PC-9 (cell line): ENCODE results near the gene PECR. TPM values are rescaled to one million over a fixed set of nuclear protein-coding genes. Genes with fewer than 3 reads are reported as not detected.

ENCODE experiments used
- BruUV-seq: library from RNA; stranded (reverse); fragments of 400-500 nt; replicated peaks from 2 replicates; lab custom pipeline; 2021; lab: Mats Ljungman, UMichigan
- CTCF ChIA-PET: fragments of 300-600 bp; sonication (Branson Sonifier 250); formaldehyde crosslinking; loops from one replicate; lab custom pipeline; 2022; ENCODE audit warnings: antibody characterized with exemption; lab: Charles Lee
- POLR2A ChIA-PET: fragments of 300-600 bp; sonication (Branson Sonifier 250); formaldehyde crosslinking; loops from one replicate; lab custom pipeline; 2022; ENCODE audit warnings: antibody characterized with exemption; ENCODE audit not compliant: unreplicated experiment; lab: Charles Lee
- DNase-seq, 2 experiments: peaks; one replicate each; pipeline versions ENCODE4 v3.0.0 to v3.0.0-alpha.2; 2015 to 2022; ENCODE audit warnings: mixed read lengths in 1 of 2
- H2AFZ ChIP-seq: fragments of 200-600 bp; sonication (generic); 2 replicates; pipeline ENCODE4 v1.8.1; 2017; ENCODE audit warnings: antibody characterized with exemption
- H3F3A ChIP-seq: fragments of 200-600 bp; sonication (generic); 2 replicates; pipeline ENCODE4 v1.8.1; 2017; ENCODE audit warnings: antibody characterized with exemption, mild to moderate bottlenecking, low read depth; ENCODE audit not compliant: insufficient read depth
- H3K27ac ChIP-seq: fragments of 200-600 bp; sonication (generic); 2 replicates; pipeline ENCODE4 v1.6.1; 2016; ENCODE audit warnings: mixed run types
- H3K27me3 ChIP-seq: fragments of 200-600 bp; sonication (generic); 2 replicates; pipeline ENCODE4 v1.6.1; 2016; ENCODE audit warnings: low read depth, mixed run types; ENCODE audit not compliant: insufficient read depth
- H3K36me3 ChIP-seq: fragments of 200-600 bp; sonication (generic); 2 replicates; pipeline ENCODE4 v1.6.1; 2016; ENCODE audit warnings: low read depth, mixed run types
- H3K4me1 ChIP-seq: fragments of 200-600 bp; sonication (generic); replicated peaks from 2 replicates; pipeline ENCODE4 v1.6.1; 2016; ENCODE audit warnings: mixed run types; ENCODE audit not compliant: insufficient read depth
- H3K4me2 ChIP-seq: fragments of 200-600 bp; sonication (generic); 2 replicates; pipeline ENCODE4 v1.6.1; 2017; ENCODE audit warnings: mixed run types
- H3K4me3 ChIP-seq: fragments of 200-600 bp; sonication (generic); 2 replicates; pipeline ENCODE4 v1.6.1; 2016; ENCODE audit warnings: mixed run types
- H3K79me2 ChIP-seq: fragments of 200-600 bp; sonication (generic); 2 replicates; pipeline ENCODE4 v1.6.1; 2017; ENCODE audit warnings: low read depth, mixed run types
- H3K9me2 ChIP-seq: fragments of 200-600 bp; sonication (generic); 2 replicates; pipeline ENCODE4 v1.8.1; 2017; ENCODE audit warnings: mild to moderate bottlenecking; ENCODE audit not compliant: insufficient read depth
- H3K9me3 ChIP-seq: fragments of 200-600 bp; sonication (generic); 2 replicates; pipeline ENCODE4 v1.8.1; 2016; ENCODE audit warnings: low read depth; ENCODE audit not compliant: insufficient read depth
- H4K20me1 ChIP-seq: fragments of 200-600 bp; sonication (generic); 2 replicates; pipeline ENCODE4 v1.8.1; 2017; ENCODE audit not compliant: insufficient read depth
- CTCF ChIP-seq: fragments of 200-600 bp; sonication (generic); conservative IDR thresholded peaks from 2 replicates; pipeline ENCODE4 v1.6.1; 2017; ENCODE audit warnings: mixed run types, antibody characterized with exemption, mild to moderate bottlenecking, moderate library complexity
- EZH2 ChIP-seq: fragments of 200-600 bp; sonication (generic); IDR thresholded peaks from 2 replicates; pipeline ENCODE4 v1.8.0; 2017; ENCODE audit warnings: antibody characterized with exemption, low read depth
- intact Hi-C: fragments of 100-400 bp; cut with micrococcal nuclease; formaldehyde crosslinking; loops from one replicate; pipeline ENCODE4 v1.10.0; 2022; ENCODE audit not compliant: unreplicated experiment
- total RNA-seq: library from RNA; stranded (reverse); gene quantifications from 2 replicates; pipeline ENCODE4 v1.2.3, GENCODE V29; 2021

PECR gene
- total RNA-seq, 1 experiment from 2014 or later = 10.8 TPM

DNA sequence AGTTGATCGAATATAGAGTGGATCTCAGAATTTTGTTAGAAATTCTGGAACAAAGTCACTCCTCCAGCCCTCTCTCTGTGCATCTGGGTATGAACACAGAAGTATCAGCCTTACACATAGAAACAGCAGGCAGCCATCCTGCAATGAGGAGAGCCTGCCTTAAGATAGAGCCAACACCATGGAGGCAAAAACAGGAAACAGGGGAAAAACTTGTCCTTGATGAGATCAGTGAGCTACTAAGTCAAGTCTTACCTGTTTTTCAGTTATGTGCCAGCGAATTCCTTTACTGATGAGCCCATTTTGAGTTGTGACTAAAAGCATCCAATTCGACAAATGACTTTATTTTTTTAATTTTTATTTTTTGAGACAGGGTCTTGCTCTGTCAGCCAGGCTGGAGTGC is 41.7 kb downstream of the PECR start:
- Histone ChIP-seq H3K27ac (no peak overlapping the region), H3K36me3 (no peaks in the 10 kb centered on the region), H3K4me1 (no peaks in the 10 kb centered on the region), H3K4me2 (no peak overlapping the region), H3K27me3 (no peaks in the 10 kb centered on the region), H4K20me1 (no peaks in the 10 kb centered on the region), H3F3A (no peaks in the 10 kb centered on the region), H3K4me3 (no peak overlapping the region), H3K9me2 (no peaks in the 10 kb centered on the region), H3K79me2 (no peaks in the 10 kb centered on the region), H2AFZ (no peak overlapping the region), H3K9me3 (no peaks in the 10 kb centered on the region)
- no TSS peak for BruUV-seq
- no peak for DNase-seq
- ChIA-PET POLR2A (no interaction called here), CTCF (no interaction called here)
- no peak for TF ChIP-seq EZH2
- TF ChIP-seq CTCF = no peak
- intact Hi-C loops = no loop called here

DNA sequence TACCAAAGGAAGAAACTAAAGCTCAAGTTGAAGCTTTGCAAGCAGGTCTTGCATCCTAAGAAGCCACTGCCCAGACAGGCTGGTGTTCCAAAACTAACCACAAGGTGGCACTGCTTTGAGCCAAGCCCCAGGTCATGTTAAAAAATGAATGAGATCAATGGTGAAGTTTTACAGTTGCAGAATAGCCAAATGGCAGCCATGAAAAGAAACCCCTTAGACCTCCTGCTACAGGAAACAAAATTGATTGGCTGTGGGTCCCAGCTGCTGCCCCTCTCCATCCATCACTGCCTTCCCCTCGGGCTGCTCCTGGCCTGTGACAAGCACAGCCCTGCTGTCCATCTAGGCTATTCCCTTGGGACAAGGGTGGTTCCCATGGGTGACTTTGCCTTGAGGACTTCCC is 47.5 kb downstream of the PECR start:
- Histone ChIP-seq H3F3A (no peaks in the 10 kb centered on the region; the same call in 1 of the 2 replicates), H4K20me1 (no peaks in the 10 kb centered on the region), H3K27me3 (no peaks in the 10 kb centered on the region), H3K4me3 (no peak overlapping the region), H3K4me2 (no peak overlapping the region), H3K9me2 (no peaks in the 10 kb centered on the region), H2AFZ (no peak overlapping the region), H3K79me2 (no peaks in the 10 kb centered on the region), H3K9me3 (no peaks in the 10 kb centered on the region), H3K27ac (no peak overlapping the region), H3K4me1 (no peaks in the 10 kb centered on the region), H3K36me3 (no peaks in the 10 kb centered on the region)
- DNase-seq = peak; percentile 55 to 68
- peak; percentile 93 for TF ChIP-seq CTCF
- no peak for TF ChIP-seq EZH2
- intact Hi-C loops = loop anchor here (5.0 kb wide), 1 partner anchor 78 kb away; no protein-coding TSS in a partner anchor
- BruUV-seq = no TSS peak
- ChIA-PET CTCF (interaction anchor here (0.6 kb wide), 1 partner anchor 75 kb away, joined by 3 read pairs; no protein-coding TSS in a partner anchor), POLR2A (no interaction called here)

DNA sequence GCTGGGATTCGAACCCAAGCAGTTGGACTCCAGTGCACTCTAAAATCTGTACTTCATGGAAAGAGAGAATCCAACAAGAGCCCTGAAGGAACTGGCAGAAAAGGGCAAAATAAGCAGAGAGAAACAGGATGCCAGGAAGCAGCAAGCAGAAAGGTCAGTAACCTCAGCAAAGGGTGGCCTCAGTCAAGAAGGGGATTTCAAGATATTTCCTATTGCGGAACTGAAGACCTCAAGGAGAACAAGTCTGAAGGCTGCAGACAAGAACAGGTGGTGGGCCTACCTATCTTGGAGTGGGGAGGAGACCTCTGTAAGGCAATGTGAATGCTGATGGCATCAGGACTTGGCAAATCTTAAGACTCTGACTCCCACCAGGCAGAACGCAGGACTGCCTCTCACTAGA is 48.2 kb downstream of the PECR start:
- H3K79me2 ChIP-seq = no peaks in the 10 kb centered on the region
- no peaks in the 10 kb centered on the region for H3K4me1 ChIP-seq
- no peaks in the 10 kb centered on the region; the same call in 1 of the 2 replicates for H3F3A ChIP-seq
- no peak overlapping the region for H2AFZ ChIP-seq
- intact Hi-C loops = loop anchor here (5.0 kb wide), 1 partner anchor 79 kb away; no protein-coding TSS in a partner anchor
- H3K4me2 ChIP-seq = no peak overlapping the region
- no peak for DNase-seq
- no peak overlapping the region for H3K27ac ChIP-seq
- H3K27me3 ChIP-seq = no peaks in the 10 kb centered on the region
- BruUV-seq = no TSS peak
- no peaks in the 10 kb centered on the region for H3K9me3 ChIP-seq
- no peaks in the 10 kb centered on the region for H4K20me1 ChIP-seq
- H3K4me3 ChIP-seq = no peak overlapping the region
- CTCF ChIA-PET = interaction anchor here (0.6 to 0.9 kb wide), 3 partner anchors 17 to 102 kb away, joined by 3 read pairs; no protein-coding TSS in a partner anchor
- TF ChIP-seq EZH2 (no peak), CTCF (no peak)
- H3K9me2 ChIP-seq = no peaks in the 10 kb centered on the region
- no peaks in the 10 kb centered on the region for H3K36me3 ChIP-seq
- POLR2A ChIA-PET = no interaction called here
